IMR-90 (cell line): Measurements from ENCODE around the gene WDR91. TPM values are rescaled to one million over a fixed set of nuclear protein-coding genes. Genes with fewer than 3 reads are reported as not detected.

ENCODE experiments used
- ATAC-seq: fragments of 200-7000 bp; cut with Tn5 transposase; 2 replicates; pipeline ENCODE4 v1.9.1; 2020; ENCODE audit warnings: low read depth, mild to moderate bottlenecking, moderate library complexity
- BruUV-seq: library from RNA; stranded (reverse); fragments of 400-500 nt; replicated peaks from 2 replicates; lab custom pipeline; 2021; lab: Mats Ljungman, UMichigan
- CTCF ChIA-PET: fragments of 300-600 bp; formaldehyde crosslinking; extraction: SDS; loops from one replicate; lab custom pipeline; 2021; ENCODE audit warnings: antibody characterized with exemption; lab: Yijun Ruan, JAX
- POLR2A ChIA-PET: fragments of 300-600 bp; sonication (Branson Sonifier 250); formaldehyde crosslinking; loops from one replicate; lab custom pipeline; 2022; ENCODE audit warnings: antibody characterized with exemption; ENCODE audit not compliant: unreplicated experiment; lab: Charles Lee
- DNase-seq: peaks from one replicate; pipeline ENCODE4 v3.0.0; 2013
- H2AFZ ChIP-seq: replicated peaks from 2 replicates; pipeline ENCODE3; 2013; ENCODE audit warnings: low read length, mild to moderate bottlenecking; ENCODE audit not compliant: poor library complexity
- H2AK5ac ChIP-seq: 2 replicates; pipeline ENCODE4 v1.6.1; 2013; ENCODE audit warnings: low read depth, low read length, inconsistent platforms
- H2AK9ac ChIP-seq: replicated peaks from 2 replicates; pipeline ENCODE3; 2013; ENCODE audit warnings: mild to moderate bottlenecking, low read depth, low read length, moderate library complexity; ENCODE audit not compliant: poor library complexity
- H2BK120ac ChIP-seq: 2 replicates; pipeline ENCODE4 v1.6.1; 2013; ENCODE audit warnings: low read depth, low read length, inconsistent platforms
- H2BK15ac ChIP-seq: 3 replicates; pipeline ENCODE4 v1.6.1; 2013; ENCODE audit warnings: low read depth, low read length, inconsistent platforms
- H2BK20ac ChIP-seq: 2 replicates; pipeline ENCODE4 v1.6.1; 2013; ENCODE audit warnings: low read depth, mild to moderate bottlenecking, inconsistent platforms, low read length, moderate library complexity
- H2BK5ac ChIP-seq: 2 replicates; pipeline ENCODE4 v1.6.1; 2013; ENCODE audit warnings: mild to moderate bottlenecking, low read depth, low read length, inconsistent platforms; ENCODE audit not compliant: poor library complexity, severe bottlenecking
- H3K14ac ChIP-seq: replicated peaks from 2 replicates; pipeline ENCODE4 v1.6.1; 2013; ENCODE audit warnings: low read depth, low read length, inconsistent platforms
- H3K18ac ChIP-seq: 2 replicates; pipeline ENCODE4 v1.6.1; 2013; ENCODE audit warnings: low read depth, low read length, control low read depth
- H3K23ac ChIP-seq: 2 replicates; pipeline ENCODE4 v1.6.1; 2013; ENCODE audit warnings: low read depth, low read length, inconsistent platforms
- H3K27ac ChIP-seq: 2 replicates; pipeline ENCODE4 v1.5.1; 2013; ENCODE audit warnings: mild to moderate bottlenecking, control low read depth, low read length; ENCODE audit not compliant: insufficient read depth
- H3K27me3 ChIP-seq: 2 replicates; pipeline ENCODE4 v1.6.1; 2013; ENCODE audit warnings: low read length; ENCODE audit not compliant: control insufficient read depth, insufficient read depth
- H3K36me3 ChIP-seq: 2 replicates; pipeline ENCODE4 v1.6.1; 2013; ENCODE audit warnings: low read length, mixed read lengths; ENCODE audit not compliant: control insufficient read depth, insufficient read depth
- H3K4ac ChIP-seq: 2 replicates; pipeline ENCODE4 v1.6.1; 2013; ENCODE audit warnings: low read depth, low read length, inconsistent platforms
- H3K4me1 ChIP-seq: 2 replicates; pipeline ENCODE4 v1.6.1; 2013; ENCODE audit warnings: low read length, mixed read lengths; ENCODE audit not compliant: control insufficient read depth, insufficient read depth
- H3K4me2 ChIP-seq: 2 replicates; pipeline ENCODE4 v1.6.1; 2013; ENCODE audit warnings: low read depth, mild to moderate bottlenecking, control low read depth, low read length, moderate library complexity
- H3K4me3 ChIP-seq: 2 replicates; pipeline ENCODE4 v1.5.1; 2013; ENCODE audit warnings: low read depth, mild to moderate bottlenecking, control low read depth, low read length, moderate library complexity; ENCODE audit not compliant: insufficient read depth
- H3K56ac ChIP-seq: 2 replicates; pipeline ENCODE4 v1.6.1; 2013; ENCODE audit warnings: low read length, inconsistent platforms; ENCODE audit not compliant: insufficient read depth; ENCODE audit errors: extremely low read depth
- H3K79me1 ChIP-seq, 2 experiments: 2 replicates each; pipeline ENCODE4 v1.6.1; 2013; ENCODE audit warnings: low read length in 2 of 2, inconsistent platforms in 1 of 2, low read depth in 1 of 2
- H3K9ac ChIP-seq: 2 replicates; pipeline ENCODE4 v1.6.1; 2013; ENCODE audit warnings: low read depth, low read length, control low read depth
- H3K9me1 ChIP-seq: 2 replicates; pipeline ENCODE4 v1.6.1; 2013; ENCODE audit warnings: low read length, inconsistent platforms; ENCODE audit not compliant: insufficient read depth
- H3K9me3 ChIP-seq: 2 replicates; pipeline ENCODE4 v1.6.1; 2013; ENCODE audit warnings: low read length; ENCODE audit not compliant: control insufficient read depth, insufficient read depth
- H4K20me1 ChIP-seq: 2 replicates; pipeline ENCODE4 v1.6.1; 2013; ENCODE audit warnings: low read length, inconsistent platforms; ENCODE audit not compliant: insufficient read depth
- H4K5ac ChIP-seq: 2 replicates; pipeline ENCODE4 v1.6.1; 2013; ENCODE audit warnings: mild to moderate bottlenecking, low read depth, low read length, control low read depth
- H4K8ac ChIP-seq, 2 experiments: 2 replicates each; pipeline ENCODE4 v1.6.1; 2013; ENCODE audit warnings: low read depth in 2 of 2, low read length in 2 of 2, control low read depth in 1 of 2, inconsistent platforms in 1 of 2
- H4K91ac ChIP-seq: 2 replicates; pipeline ENCODE4 v1.6.1; 2013; ENCODE audit warnings: low read depth, low read length, inconsistent platforms; ENCODE audit not compliant: insufficient read depth
- CEBPB ChIP-seq: IDR thresholded peaks from 2 replicates; pipeline ENCODE4 v1.6.1; 2012; ENCODE audit warnings: low read depth, low read length, improper control_type of control experiment
- CHD1 ChIP-seq: IDR thresholded peaks from 2 replicates; pipeline ENCODE4 v1.6.1; 2012; ENCODE audit warnings: low read depth, low read length, improper control_type of control experiment
- FOS ChIP-seq: fragments of 150-350 bp; IDR thresholded peaks from 2 replicates; pipeline ENCODE4 v1.6.1; 2016; ENCODE audit warnings: low read depth, low read length
- MAFK ChIP-seq: IDR thresholded peaks from 2 replicates; pipeline ENCODE4 v1.6.1; 2012; ENCODE audit warnings: low read depth, low read length, improper control_type of control experiment
- MAZ ChIP-seq: IDR thresholded peaks from 2 replicates; pipeline ENCODE4 v1.6.1; 2012; ENCODE audit warnings: low read depth, mild to moderate bottlenecking, low read length, improper control_type of control experiment, moderate library complexity, borderline replicate concordance
- POLR2A ChIP-seq: IDR thresholded peaks from 2 replicates; pipeline ENCODE4 v1.6.1; 2012; ENCODE audit warnings: mild to moderate bottlenecking, low read depth, low read length
- RAD21 ChIP-seq: IDR thresholded peaks from 2 replicates; pipeline ENCODE4 v1.6.1; 2012; ENCODE audit warnings: low read length, improper control_type of control experiment
- RCOR1 ChIP-seq: IDR thresholded peaks from 2 replicates; pipeline ENCODE4 v1.6.1; 2012; ENCODE audit warnings: mild to moderate bottlenecking, low read length, improper control_type of control experiment; ENCODE audit not compliant: insufficient replicate concordance
- RFX5 ChIP-seq: IDR thresholded peaks from 2 replicates; pipeline ENCODE4 v1.8.0; 2012; ENCODE audit warnings: low read depth, mild to moderate bottlenecking, low read length, moderate library complexity
- SMC3 ChIP-seq: fragments of 150-350 bp; IDR thresholded peaks from 2 replicates; pipeline ENCODE4 v1.6.1; 2016; ENCODE audit warnings: low read depth, mild to moderate bottlenecking, antibody characterized with exemption, low read length, moderate library complexity
- WGBS, 2 experiments: methylation state at CpG; one replicate each; pipeline versions ENCODE4 v1.1.5 to v1.1.7; 2013; ENCODE audit warnings: missing lambda C conversion rate in 2 of 2; ENCODE audit not compliant: insufficient read length in 1 of 2; ENCODE audit errors: extremely low coverage in 2 of 2; 5-methylcytosine and 5-hydroxymethylcytosine counted together
- dilution Hi-C: fragments of 300-500 bp; cut with HindIII; formaldehyde crosslinking; loops from one replicate; pipeline ENCODE4 v1.14.3; 2018; ENCODE audit warnings: low sequenced_read_pairs; ENCODE audit not compliant: unreplicated experiment
- in situ Hi-C: fragments of 300-500 bp; cut with MboI; formaldehyde crosslinking; loops from 3 replicates; pipeline ENCODE4 v1.14.3; 2019; ENCODE audit warnings: low sequenced_read_pairs, inconsistent platforms, mixed read lengths
- intact Hi-C: fragments of 100-400 bp; cut with micrococcal nuclease; formaldehyde crosslinking; loops from 2 replicates; pipeline ENCODE4 v1.10.0; 2022
- polyA plus RNA-seq, 3 experiments: library from polyadenylated mRNA; depleted of rRNA; stranded (reverse); fragments of >200 nt; gene quantifications; 2 replicates each; pipeline ENCODE4 v1.2.3, GENCODE V29; 2012; ENCODE audit warnings: low replicate concordance in 1 of 3
- total RNA-seq: library from RNA; depleted of rRNA; stranded (reverse); fragments of >200 nt; gene quantifications from 2 replicates; pipeline ENCODE4 v1.2.3, GENCODE V29; 2012

Gene WDR91
- total and polyA plus RNA-seq, 2 of the 4 experiments (the other 2 are of a cell fraction): 5.2 to 10.3 TPM

GRCh38 chr7:135181929-135182678 lies 29.2 kb downstream of the WDR91 start:
- DNase-seq: no peak
- intact Hi-C loops: no loop called here
- Histone ChIP-seq H3K9me1 (no peaks in the 10 kb centered on the region; the same call in 1 of the 2 replicates), H3K27ac (no peak overlapping the region), H3K4me2 (no peak overlapping the region), H3K9me3 (peaks cover 44% of the 10 kb centered on the region), H3K23ac (no peak overlapping the region), H3K4me3 (no peak overlapping the region), H3K4ac (no peak overlapping the region), H4K20me1 (no peaks in the 10 kb centered on the region), H3K14ac (no peak overlapping the region), H2BK20ac (no peak overlapping the region), H3K4me1 (no peaks in the 10 kb centered on the region), H2BK5ac (no peak overlapping the region), H3K56ac (no peak overlapping the region), H4K8ac (no peak overlapping the region), H3K18ac (no peak overlapping the region), H2AK9ac (no peak overlapping the region), H4K91ac (no peak overlapping the region), H3K27me3 (no peaks in the 10 kb centered on the region), H2AFZ (no peak overlapping the region), H4K5ac (no peak overlapping the region), H3K36me3 (peaks cover 33% of the 10 kb centered on the region), H2BK120ac (no peak overlapping the region), H3K79me1 (no peaks in the 10 kb centered on the region), H2BK15ac (no peak overlapping the region), H3K9ac (no peak overlapping the region), H2AK5ac (no peak overlapping the region)
- CTCF ChIA-PET: no interaction called here
- POLR2A ChIA-PET: no interaction called here
- BruUV-seq: no TSS peak
- dilution Hi-C loops: no loop called here
- in situ Hi-C loops: no loop called here
- no peak for ATAC-seq
- TF ChIP-seq CEBPB (no peak), CHD1 (no peak), RFX5 (no peak), RAD21 (no peak), MAZ (no peak), RCOR1 (no peak), SMC3 (no peak), POLR2A (no peak), MAFK (no peak), FOS (no peak)
- 93% methylated on average over 26 of the region's 31 CpGs; no CpG with 5 or more reads in 1 of the 2 experiments for WGBS, 2 experiments
